ENCODE results near the gene PACSIN1.

The PACSIN1 gene

DNA sequence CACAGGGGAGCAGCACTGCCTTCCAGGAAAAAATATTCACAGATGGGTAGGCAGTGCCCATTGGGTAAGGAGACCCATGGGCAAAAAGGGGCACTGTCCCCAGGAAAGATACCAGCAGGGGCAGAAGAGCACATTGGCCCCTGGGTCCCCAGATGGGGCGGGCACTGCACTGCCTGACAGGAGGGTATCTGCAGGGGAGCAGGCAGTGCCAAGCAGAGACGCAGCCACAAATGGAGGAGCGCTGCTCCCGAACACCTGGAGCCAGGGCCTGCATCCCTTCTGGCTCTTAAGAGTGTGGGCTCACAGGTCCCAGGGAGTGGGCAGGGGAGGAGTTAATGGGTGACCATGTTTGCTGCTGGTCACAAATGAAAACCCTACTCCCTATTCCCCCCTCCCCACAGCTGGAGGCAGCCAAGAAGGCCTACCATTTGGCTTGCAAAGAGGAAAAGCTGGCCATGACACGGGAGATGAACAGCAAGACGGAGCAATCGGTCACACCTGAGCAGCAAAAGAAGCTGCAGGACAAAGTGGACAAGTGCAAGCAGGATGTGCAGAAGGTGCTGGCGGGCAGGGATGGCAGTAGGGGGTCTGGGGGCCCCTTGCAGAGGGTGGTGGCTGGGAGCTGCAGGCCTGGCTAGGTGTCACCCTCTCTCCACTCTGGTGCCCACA is 63.3 kb downstream of the PACSIN1 start:
- DNase-seq: peak; percentile 24

DNA sequence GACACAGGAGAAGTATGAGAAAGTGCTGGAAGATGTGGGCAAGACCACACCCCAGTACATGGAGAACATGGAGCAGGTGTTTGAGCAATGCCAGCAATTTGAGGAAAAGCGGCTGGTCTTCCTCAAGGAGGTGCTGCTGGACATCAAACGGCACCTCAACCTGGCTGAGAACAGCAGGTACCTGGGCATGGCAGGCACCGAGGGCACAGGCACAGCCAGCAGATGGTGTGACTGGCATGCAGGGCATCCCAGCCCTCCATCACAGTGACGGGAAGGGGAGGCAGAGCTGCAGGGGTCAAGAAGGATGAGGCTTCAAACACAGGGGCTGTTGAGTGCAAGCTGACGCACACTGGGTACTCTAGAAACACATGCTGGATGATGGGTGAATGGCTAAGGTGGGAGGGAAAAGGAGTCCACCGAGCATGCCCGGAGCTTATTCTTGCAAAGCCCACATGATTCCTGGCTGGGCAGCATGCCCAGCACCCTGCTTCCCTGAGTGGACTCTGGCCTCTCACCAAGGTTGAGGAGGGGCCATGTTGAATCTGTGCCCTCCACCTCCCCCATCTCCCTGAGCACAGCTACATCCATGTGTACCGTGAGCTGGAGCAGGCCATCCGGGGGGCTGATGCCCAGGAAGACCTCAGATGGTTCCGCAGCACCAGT is 63.9 kb downstream of the PACSIN1 start:
- no peak for DNase-seq

GRCh38 chr6:34530753-34531365 is 65.0 kb downstream of the PACSIN1 start:
- no peak for DNase-seq

DNA sequence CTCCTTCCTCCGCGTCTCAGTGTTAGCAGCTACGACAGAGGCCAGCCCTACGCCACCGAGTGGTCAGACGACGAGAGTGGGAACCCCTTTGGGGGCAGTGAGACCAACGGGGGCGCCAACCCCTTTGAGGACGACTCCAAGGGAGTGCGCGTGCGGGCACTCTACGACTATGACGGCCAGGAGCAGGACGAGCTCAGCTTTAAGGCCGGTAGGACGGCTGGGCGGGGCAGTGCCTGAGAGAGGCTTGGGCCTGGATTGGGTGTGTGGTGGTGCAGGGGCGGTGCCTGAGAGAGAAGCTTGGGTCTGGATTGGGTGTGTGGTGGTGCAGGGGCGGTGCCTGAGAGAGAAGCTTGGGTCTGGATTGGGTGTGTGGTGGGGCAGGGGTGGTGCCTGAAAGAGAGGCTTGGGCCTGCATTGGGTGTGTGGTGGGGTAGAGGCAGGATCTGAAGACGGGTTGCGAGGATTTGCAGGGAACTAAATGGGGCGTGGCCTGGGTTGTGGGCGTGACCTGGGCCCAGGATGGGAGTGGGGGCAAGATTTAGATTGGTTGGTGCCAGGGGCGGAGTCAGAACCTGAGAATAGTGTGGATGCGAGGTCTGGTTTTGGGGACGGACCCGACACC is 65.8 kb downstream of the PACSIN1 start:
- DNase-seq: peak; percentile 90

- DNase-seq: no peak
Observed at GRCh38 chr6:34532230-34532629, 66.4 kb downstream of the PACSIN1 start.

GRCh38 chr6:34534146-34534545 is 68.3 kb downstream of the PACSIN1 start:
- DNase-seq: no peak

DNA sequence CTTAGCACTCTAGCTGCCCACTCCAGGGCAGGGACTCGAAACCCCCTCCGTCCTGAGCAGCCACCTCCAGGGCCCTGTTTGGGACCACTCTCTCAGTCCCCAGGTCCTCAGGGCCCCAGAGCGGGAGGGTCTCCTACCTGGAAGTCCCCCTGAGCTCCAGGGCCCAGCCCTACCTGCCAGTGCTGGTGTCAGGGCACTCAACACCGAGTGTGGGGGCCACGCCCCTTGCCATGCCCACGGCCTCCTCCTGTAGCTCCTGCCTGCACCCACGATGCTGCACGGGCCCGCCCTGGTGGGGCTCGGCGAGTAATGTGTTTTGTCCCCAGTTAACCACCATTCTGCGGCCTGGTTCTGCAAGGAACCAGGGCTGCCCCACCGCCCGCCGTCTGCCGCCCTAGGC is 68.8 kb downstream of the PACSIN1 start:
- no peak for DNase-seq

- DNase-seq: no peak
Observed at GRCh38 chr6:34535199-34535598, 69.3 kb downstream of the PACSIN1 start.

DNA sequence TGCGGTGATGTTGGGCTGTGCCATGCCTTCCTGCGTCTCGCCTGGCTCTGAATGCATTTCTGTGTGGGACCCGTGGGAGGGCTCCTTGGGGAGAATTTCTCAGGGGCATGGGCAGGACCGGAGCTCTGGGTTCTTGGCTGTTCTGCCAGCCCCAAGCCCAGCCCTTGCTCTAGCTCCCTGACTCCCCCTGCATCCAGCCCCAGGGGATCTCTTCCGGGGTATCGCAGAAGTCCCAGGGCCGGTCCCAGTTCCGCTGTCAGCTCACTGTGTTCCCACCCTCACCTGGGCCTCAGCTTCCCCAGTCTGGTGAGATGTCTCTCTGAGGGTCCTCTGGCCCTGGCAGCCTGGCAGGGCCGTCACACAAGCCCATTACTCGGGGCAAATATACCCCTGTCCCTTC is 69.8 kb downstream of the PACSIN1 start:
- no peak for DNase-seq

- DNase-seq: no peak
Observed at GRCh38 chr6:34536251-34536958, 70.5 kb downstream of the PACSIN1 start.

DNA sequence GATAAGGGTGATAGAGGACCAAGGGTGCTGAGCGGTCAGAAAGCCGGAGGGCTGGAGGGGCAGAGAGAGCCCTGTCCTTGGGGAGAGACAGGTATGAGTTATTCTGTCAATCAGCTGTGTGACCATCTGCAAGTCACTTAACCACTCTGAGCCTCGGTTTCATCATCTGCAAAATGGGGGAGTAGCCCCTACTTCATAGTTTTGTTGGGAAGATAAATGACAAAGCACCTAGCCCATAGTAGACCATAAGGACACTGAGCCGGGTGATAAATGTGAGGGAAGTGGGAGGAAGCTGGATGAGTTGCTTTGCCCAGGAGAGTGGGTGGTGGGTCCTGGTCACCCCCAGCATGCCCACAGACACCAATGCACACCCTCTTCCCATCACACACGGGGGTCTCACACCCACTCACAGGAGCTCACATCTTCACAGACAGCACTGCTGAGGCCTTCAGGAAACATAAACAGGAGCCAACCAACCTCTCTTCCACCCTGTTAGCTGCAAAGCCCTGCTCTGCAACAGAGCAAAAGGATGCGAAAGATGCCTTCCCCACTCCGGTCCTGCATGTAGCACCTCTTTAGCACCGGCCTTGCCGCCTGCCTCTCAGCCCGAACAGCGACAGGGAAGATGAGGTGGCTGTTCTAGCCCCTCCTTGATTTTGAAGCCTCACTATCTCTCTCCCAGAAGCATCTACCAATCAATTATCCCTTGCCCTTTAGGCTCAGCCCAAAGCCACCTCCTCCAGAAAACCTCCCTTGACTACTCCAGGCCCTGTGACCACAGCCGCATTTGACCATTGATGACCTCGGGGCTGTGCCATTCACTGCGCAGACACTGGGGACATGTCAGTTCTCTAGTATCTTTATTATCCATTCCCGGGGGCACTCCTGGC is 71.3 kb downstream of the PACSIN1 start:
- no peak for DNase-seq

DNA sequence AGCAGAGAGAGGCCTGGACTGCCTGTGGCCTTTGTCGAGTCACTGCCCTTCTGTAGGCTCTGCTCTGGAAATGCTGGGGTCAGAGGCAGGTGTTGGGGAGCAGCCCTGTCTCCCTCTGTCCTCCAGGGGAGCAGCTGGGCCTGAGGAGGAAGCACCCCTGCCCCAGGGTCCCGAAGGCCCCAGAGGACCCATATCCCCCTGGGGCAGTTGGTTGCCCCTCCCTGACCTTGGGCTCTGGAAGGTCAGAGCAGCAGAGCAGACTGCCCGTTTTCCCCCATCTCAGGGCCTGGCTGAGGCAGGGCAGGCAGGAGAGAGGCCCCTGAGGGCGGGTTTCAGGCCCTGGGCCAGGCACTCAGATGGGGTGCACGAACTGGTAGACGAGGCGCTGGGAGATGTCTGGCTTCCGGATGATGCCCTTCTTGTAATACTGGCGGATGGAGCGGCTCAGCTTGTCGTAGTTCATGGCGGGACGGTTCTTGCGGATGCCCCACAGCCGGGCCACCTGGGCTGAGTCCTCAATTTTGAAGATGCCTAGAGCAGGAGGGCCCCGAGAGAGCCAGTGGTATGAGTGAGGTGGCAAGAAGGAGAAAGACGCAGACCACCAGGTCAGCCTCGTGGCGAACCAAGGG is 72.2 kb downstream of the PACSIN1 start:
- DNase-seq: no peak

GRCh38 chr6:34538581-34538980 is 72.7 kb downstream of the PACSIN1 start:
- DNase-seq: no peak

GRCh38 chr6:34539181-34539580 is 73.3 kb downstream of the PACSIN1 start:
- DNase-seq: no peak

DNA sequence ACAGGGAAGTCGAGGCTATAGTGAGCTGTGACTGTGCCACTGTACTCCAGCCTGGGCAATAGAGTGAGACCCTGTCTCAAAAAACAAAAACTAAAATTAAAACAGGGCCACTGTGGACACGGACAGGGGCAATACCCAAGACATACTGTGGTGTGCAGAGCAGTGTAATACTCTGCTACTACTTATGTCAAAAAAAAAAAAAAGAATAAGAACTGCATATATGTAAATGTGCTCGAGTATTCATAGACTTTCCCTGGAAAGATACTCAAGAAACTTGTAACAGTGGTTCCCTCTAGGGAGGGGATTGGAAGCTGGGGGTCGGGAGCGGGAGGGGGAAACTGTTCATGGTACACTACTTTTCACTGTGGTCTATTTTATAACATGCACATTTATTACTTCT is 74.3 kb downstream of the PACSIN1 start:
- DNase-seq: no peak

DNA sequence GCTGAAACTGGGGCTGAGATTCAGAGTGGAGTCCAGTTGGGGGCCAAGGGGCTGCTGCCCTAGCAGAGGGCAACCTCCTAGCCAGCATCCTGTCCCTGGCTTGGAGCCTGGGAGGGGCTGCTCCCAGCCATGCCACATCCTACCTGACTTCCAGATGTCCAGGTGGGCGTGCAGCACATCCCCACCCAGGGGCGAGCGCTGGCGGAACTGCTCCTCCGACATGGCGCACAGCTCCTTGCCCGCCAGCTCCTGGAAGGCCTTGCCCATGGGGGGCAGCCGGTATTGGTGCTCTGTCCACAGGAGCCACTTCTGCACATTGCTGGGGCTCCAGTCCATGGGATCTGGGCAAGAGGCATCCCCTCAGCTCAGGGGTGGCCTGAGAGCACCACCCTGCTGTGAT is 75.0 kb downstream of the PACSIN1 start:
- DNase-seq: no peak

DNA sequence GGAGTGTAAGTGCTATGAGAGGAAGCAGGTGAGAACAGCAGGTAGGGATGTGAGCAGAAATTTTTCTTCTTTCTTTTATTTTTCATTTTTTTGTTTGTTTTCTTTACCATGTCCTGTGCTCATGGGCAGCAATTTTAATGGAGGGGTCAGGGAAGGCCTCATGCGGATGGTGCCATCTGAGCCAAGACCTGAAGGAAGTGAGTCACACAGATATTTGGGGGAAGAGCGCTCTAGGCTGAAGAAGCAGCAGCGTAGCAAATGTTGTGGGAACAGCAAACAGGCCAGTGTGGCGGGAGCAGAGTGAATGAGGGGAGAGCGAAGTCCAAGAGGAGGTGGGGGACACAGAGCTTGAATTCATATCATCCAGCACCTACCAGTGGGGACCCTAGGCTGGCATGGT is 77.5 kb downstream of the PACSIN1 start:
- no peak for DNase-seq

DNA sequence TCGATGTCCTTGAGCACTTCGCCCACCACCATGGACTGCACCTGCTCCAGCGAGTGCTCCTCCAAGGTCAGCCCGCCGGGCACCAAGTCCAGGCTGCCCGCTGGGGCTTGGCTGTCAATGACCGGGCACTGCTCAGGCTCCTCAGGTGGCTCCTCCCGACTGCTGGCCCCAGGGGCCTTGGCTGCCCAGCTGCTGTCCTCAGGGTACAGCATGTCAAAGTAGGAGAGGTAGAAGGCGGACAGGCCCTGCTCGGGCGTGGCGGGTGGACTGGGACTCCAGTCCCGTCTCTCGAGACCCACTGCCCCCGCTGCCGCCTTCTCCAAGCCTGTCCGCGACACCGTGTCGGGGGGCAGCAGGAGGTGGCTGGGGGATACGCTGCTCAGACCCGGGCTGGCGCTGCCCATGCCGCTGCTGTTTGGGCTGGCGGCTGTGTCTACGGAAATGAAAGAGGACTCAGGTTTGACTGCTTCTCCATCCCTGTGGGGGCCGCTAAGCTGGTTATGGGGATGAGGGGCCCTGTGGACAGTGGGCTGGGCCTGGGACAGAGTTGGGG is 78.3 kb downstream of the PACSIN1 start:
- DNase-seq: no peak

GRCh38 chr6:34544776-34545471 is 79.0 kb downstream of the PACSIN1 start:
- no peak for DNase-seq

GRCh38 chr6:34546551-34547321 is 80.9 kb downstream of the PACSIN1 start:
- DNase-seq: peak; percentile 74

Data from left hindlimb (tissue), 1 donor.